ENCODE measurements around the gene PSMD13.

PSMD13 gene

GRCh38 chr11:250740-251299, 14.0 kb downstream of the PSMD13 start:
- DNase-seq (ENCODE audit: low read depth): no peak

GRCh38 chr11:251550-251949, 14.8 kb downstream of the PSMD13 start:
- DNase-seq (ENCODE audit: low read depth): no peak

GRCh38 chr11:252666-253065, 15.9 kb downstream of the PSMD13 start:
- no peak for DNase-seq (ENCODE audit: low read depth)

GRCh38 chr11:253160-253885, 16.5 kb downstream of the PSMD13 start:
- no peak for DNase-seq (ENCODE audit: low read depth)

GRCh38 chr11:253886-254270, 17.1 kb downstream of the PSMD13 start:
- DNase-seq (ENCODE audit: low read depth): no peak

GRCh38 chr11:255176-255575, 18.4 kb downstream of the PSMD13 start:
- DNase-seq (ENCODE audit: low read depth): no peak

GRCh38 chr11:255816-256215, 19.0 kb downstream of the PSMD13 start:
- DNase-seq (ENCODE audit: low read depth): no peak

GRCh38 chr11:256952-257737, 20.4 kb downstream of the PSMD13 start:
- DNase-seq (ENCODE audit: low read depth): no peak

- DNase-seq (ENCODE audit: low read depth): no peak
Observed at GRCh38 chr11:257766-258493, 21.2 kb downstream of the PSMD13 start.

- no peak for DNase-seq (ENCODE audit: low read depth)
Observed at GRCh38 chr11:259413-259812, 22.6 kb downstream of the PSMD13 start.

- no peak for DNase-seq (ENCODE audit: low read depth)
Observed at GRCh38 chr11:261624-262023, 24.8 kb downstream of the PSMD13 start.

- no peak for DNase-seq (ENCODE audit: low read depth)
Observed at GRCh38 chr11:266676-267439, 30.1 kb downstream of the PSMD13 start.

- no peak for DNase-seq (ENCODE audit: low read depth)
Observed at GRCh38 chr11:267491-267994, 30.8 kb downstream of the PSMD13 start.

GRCh38 chr11:268716-269145, 32.0 kb downstream of the PSMD13 start:
- DNase-seq (ENCODE audit: low read depth): peak; percentile 8

- no peak for DNase-seq (ENCODE audit: low read depth)
Observed at GRCh38 chr11:269146-269890, 32.5 kb downstream of the PSMD13 start.

- no peak for DNase-seq (ENCODE audit: low read depth)
Observed at GRCh38 chr11:270451-271318, 33.9 kb downstream of the PSMD13 start.

- no peak for DNase-seq (ENCODE audit: low read depth)
Observed at GRCh38 chr11:271319-271715, 34.5 kb downstream of the PSMD13 start.

GRCh38 chr11:272195-272930, 35.6 kb downstream of the PSMD13 start:
- no peak for DNase-seq (ENCODE audit: low read depth)

GRCh38 chr11:272931-273198, 36.1 kb downstream of the PSMD13 start:
- no peak for DNase-seq (ENCODE audit: low read depth)
